ENCODE data around the gene NIT1.
A peak's percentile ranks its signal among the peaks of the same experiment; 100 is the strongest.

Gene NIT1

GRCh38 chr1:161160671-161161145, 42.8 kb downstream of the NIT1 start:
- TF ChIP-seq CTCF (conservative IDR thresholded peaks at IDR 0.05; ENCODE audit: low read depth) = no peak
- CTCF ChIA-PET = no interaction called here
- H3K27ac ChIP-seq = peak overlapping the region; percentile 12; the same call in 1 of the 2 replicates
- POLR2A ChIA-PET (ENCODE audit: low non-redundant PET) = no interaction called here
- no peak for DNase-seq (ENCODE audit: low spot score)

GRCh38 chr1:161161652-161162051, 43.7 kb downstream of the NIT1 start:
- ChIA-PET POLR2A (ENCODE audit: low non-redundant PET) (no interaction called here), CTCF (no interaction called here)
- peak overlapping the region; percentile 25; the same call in 1 of the 2 replicates for H3K27ac ChIP-seq
- no peak for DNase-seq (ENCODE audit: low spot score)
- no peak for TF ChIP-seq CTCF (conservative IDR thresholded peaks at IDR 0.05; ENCODE audit: low read depth)

GRCh38 chr1:161162052-161162451, 44.1 kb downstream of the NIT1 start:
- ChIA-PET CTCF (no interaction called here), POLR2A (ENCODE audit: low non-redundant PET) (no interaction called here)
- peak overlapping the region; percentile 25 for H3K27ac ChIP-seq
- no peak for DNase-seq (ENCODE audit: low spot score)
- TF ChIP-seq CTCF (conservative IDR thresholded peaks at IDR 0.05; ENCODE audit: low read depth) = no peak

- ChIA-PET CTCF (no interaction called here), POLR2A (ENCODE audit: low non-redundant PET) (no interaction called here)
- peak overlapping the region; percentile 25 for H3K27ac ChIP-seq
- TF ChIP-seq CTCF (conservative IDR thresholded peaks at IDR 0.05; ENCODE audit: low read depth) = no peak
- DNase-seq (ENCODE audit: low spot score) = no peak
Measured at GRCh38 chr1:161162806-161163205, 44.9 kb downstream of the NIT1 start.

- ChIA-PET CTCF (no interaction called here), POLR2A (ENCODE audit: low non-redundant PET) (no interaction called here)
- no peak for TF ChIP-seq CTCF (conservative IDR thresholded peaks at IDR 0.05; ENCODE audit: low read depth)
- no peak overlapping the region for H3K27ac ChIP-seq
- no peak for DNase-seq (ENCODE audit: low spot score)
Measured at GRCh38 chr1:161163793-161164192, 45.9 kb downstream of the NIT1 start.

- H3K27ac ChIP-seq = peak overlapping the region; percentile 84
- CTCF ChIA-PET = no interaction called here
- no peak for TF ChIP-seq CTCF (conservative IDR thresholded peaks at IDR 0.05; ENCODE audit: low read depth)
- no peak for DNase-seq (ENCODE audit: low spot score)
- POLR2A ChIA-PET (ENCODE audit: low non-redundant PET) = interaction anchor here (0.6 to 1.3 kb wide), 2 partner anchors 12 to 168 kb away, joined by 3 to 6 read pairs; partner anchors contain the start of gene UFC1
Measured at GRCh38 chr1:161164901-161165610, 47.2 kb downstream of the NIT1 start.
